ENCODE results near the gene BCL2L15.

Gene BCL2L15

DNA sequence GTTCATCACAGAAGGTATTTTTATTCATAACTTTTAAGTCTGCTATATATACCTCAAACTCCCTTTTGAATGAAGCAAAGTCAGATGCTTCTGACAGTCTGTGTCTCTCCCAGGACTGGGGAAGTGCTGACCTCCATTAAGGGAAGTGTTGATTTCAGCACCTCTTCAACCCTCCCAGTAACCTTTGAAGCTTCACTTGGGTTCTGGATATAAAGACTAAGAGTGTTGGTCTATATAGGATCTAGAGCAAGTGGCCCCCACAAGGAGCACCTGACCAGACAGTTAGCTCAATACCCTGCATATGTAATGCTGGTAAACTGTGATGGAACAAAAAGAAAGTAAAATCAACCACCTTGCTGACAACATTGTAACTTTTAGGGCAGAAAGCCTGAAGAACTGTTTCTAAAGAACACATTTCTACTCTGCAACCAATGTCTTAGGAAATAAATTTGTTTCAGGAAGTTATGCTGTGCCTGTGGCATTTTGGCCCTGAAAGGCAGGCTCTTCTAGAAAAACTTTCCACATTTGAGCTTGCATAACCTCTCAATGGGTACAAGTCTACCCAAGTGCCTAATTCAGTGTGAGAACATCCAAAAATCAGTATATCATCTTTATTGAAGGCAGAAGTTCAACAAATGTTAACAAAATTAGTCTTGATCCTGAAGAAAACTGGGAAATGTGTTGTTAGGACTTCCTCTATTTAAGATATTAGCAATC is 15.0 kb downstream of the BCL2L15 start:
- Histone ChIP-seq H3K27ac (peak overlapping the region in 1 of 2 donors; percentile 69), H3K4me3 (no peak overlapping the region)
- TF ChIP-seq, protein P1, sequence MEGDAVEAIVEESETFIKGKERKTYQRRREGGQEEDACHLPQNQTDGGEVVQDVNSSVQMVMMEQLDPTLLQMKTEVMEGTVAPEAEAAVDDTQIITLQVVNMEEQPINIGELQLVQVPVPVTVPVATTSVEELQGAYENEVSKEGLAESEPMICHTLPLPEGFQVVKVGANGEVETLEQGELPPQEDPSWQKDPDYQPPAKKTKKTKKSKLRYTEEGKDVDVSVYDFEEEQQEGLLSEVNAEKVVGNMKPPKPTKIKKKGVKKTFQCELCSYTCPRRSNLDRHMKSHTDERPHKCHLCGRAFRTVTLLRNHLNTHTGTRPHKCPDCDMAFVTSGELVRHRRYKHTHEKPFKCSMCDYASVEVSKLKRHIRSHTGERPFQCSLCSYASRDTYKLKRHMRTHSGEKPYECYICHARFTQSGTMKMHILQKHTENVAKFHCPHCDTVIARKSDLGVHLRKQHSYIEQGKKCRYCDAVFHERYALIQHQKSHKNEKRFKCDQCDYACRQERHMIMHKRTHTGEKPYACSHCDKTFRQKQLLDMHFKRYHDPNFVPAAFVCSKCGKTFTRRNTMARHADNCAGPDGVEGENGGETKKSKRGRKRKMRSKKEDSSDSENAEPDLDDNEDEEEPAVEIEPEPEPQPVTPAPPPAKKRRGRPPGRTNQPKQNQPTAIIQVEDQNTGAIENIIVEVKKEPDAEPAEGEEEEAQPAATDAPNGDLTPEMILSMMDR (IDR thresholded peaks at IDR 0.05) = no peak
- DNase-seq (ENCODE audit: low spot score) = no peak

- Histone ChIP-seq H3K27ac (peak within 1 kb of the TSS in 1 of 2 donors; percentile 69), H3K4me3 (no peak within 1 kb of the TSS)
- no peak for DNase-seq (ENCODE audit: low spot score)
- TF ChIP-seq, protein P1 (IDR thresholded peaks at IDR 0.05) = no peak
Observed at GRCh38 chr1:113871597-113872113, 15.7 kb downstream of the BCL2L15 start, which contains the start of gene PTPN22. Gene PTPN22 (minus strand): TSS chr1:113871712.

DNA sequence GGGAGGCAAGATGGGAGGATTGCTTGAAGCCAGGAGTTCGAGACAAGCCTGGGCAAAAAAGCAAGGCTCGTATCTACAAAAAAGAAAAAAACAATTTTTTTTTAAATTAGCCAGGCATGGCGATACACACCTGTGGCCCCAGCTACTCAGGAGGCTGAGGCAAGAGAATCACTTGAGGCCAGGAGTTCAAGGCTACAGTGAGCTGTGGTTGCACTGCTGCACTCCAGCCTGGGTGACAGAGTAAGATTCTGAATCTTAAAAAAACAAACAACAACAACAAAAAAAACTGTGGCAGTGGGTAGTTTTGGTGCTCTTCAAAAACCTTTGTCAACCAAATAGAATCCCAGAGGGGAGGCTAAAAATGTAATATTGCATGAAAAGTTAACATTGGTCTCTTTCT is 16.6 kb downstream of the BCL2L15 start:
- Histone ChIP-seq H3K4me3 (no peak overlapping the region), H3K27ac (no peak overlapping the region)
- no peak for DNase-seq (ENCODE audit: low spot score)
- TF ChIP-seq, protein P1 (IDR thresholded peaks at IDR 0.05) = no peak

DNA sequence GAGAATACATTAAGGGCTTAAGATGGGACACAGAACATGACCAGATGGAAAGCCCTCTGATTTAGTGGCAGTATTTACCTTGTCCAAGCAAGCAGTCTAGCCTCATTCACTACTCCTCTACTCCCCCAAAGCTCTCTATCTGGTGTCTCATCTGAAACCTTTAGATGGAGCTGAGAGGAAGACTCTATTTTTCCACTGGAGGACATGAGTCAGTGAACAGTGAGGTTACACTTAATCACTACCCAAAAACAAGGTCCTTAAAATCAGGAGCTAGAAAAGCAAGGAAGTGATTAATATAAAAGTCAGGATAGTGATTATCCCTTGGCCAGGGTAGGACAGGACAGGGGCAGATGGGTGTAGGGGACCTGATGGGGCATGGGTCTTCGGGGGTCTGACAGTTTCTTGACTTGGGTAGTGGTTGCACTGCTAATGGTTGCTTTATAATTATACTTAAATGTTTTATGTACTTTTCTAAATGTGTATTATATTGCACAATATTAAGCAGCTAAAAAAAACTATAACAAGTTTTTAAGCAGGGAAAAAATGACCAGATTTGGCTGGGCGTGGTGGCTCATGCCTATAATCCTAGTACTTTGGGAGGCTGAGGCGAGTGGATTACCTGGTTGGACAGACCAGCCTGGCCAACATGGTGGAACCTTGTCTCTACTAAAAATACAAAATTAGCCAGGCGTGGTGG is 18.8 kb downstream of the BCL2L15 start:
- H3K27ac ChIP-seq = no peak overlapping the region
- TF ChIP-seq, protein P1 (IDR thresholded peaks at IDR 0.05) = no peak

DNA sequence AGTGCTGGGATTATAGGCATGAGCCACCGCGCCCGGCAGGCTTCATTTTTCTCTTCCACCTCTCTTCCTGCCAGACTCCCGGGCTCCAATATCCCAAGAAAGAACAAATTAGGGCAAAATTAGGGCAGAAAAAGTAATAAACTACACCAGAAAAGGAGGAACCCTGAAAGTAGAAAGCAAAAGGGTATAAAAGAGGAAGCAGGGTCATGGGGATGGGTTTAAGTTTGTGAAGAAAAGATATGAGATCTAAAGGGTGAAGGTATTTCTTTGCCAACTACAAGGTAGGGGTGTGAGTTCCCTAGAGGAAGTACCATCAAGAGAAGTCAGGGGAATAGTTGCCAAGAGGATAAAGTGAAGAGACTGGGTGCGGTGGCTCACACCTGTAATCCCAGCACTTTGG is 25.7 kb downstream of the BCL2L15 start:
- Histone ChIP-seq H3K4me3 (no peak overlapping the region), H3K27ac (no peak overlapping the region)
- TF ChIP-seq, protein P1 (IDR thresholded peaks at IDR 0.05) = no peak
- no peak for DNase-seq (ENCODE audit: low spot score)

More for the DNA sequence above, 18.8 kb downstream of the BCL2L15 start:
- no peak overlapping the region for H3K4me3 ChIP-seq
- DNase-seq (ENCODE audit: low spot score) = no peak

- DNase-seq (ENCODE audit: low spot score) = no peak
- TF ChIP-seq, protein P1 (IDR thresholded peaks at IDR 0.05) = no peak
- no peak overlapping the region for H3K27ac ChIP-seq
- no peak overlapping the region for H3K4me3 ChIP-seq
Observed at GRCh38 chr1:113860891-113861290, 26.5 kb downstream of the BCL2L15 start.
